Thyroid gland (tissue), 4 donors: Measurements from ENCODE around the gene SULF2. TPM values are rescaled to one million over a fixed set of nuclear protein-coding genes. Genes with fewer than 3 reads are reported as not detected.

ENCODE experiments used
- DNase-seq, 2 donors: peaks; one replicate each; pipeline ENCODE4 v3.0.0-alpha.2; 2019
- H3K27ac ChIP-seq, 3 donors: fragments of 200-600 bp; sonication (generic); 1 replicate in 2 of 3; 2 replicates in 1 of 3; pipeline ENCODE4 v1.5.1; 2016 to 2019; ENCODE audit warnings: mild to moderate bottlenecking in 1 of 3, moderate library complexity in 1 of 3
- H3K27me3 ChIP-seq: fragments of 200-600 bp; sonication (generic); one replicate; pipeline ENCODE4 v1.5.1; 2019
- H3K36me3 ChIP-seq, 2 donors: fragments of 200-600 bp; sonication (generic); one replicate each; pipeline ENCODE4 v1.5.1; 2016 to 2019
- H3K4me1 ChIP-seq, 2 donors: fragments of 200-600 bp; sonication (generic); one replicate each; pipeline ENCODE4 v1.5.1; 2017 to 2019
- H3K4me3 ChIP-seq, 3 donors: fragments of 200-600 bp; sonication (generic); replicated peaks in 1 of 3; 1 replicate in 2 of 3; 2 replicates in 1 of 3; pipeline ENCODE4 v1.5.1; 2016; ENCODE audit warnings: mild to moderate bottlenecking in 1 of 3
- H3K9me3 ChIP-seq: fragments of 200-600 bp; sonication (generic); one replicate; pipeline ENCODE4 v1.5.1; 2017
- CTCF ChIP-seq, 6 experiments: fragments of 200-600 bp in 3 of 6; fragments of 450-650 bp in 3 of 6; sonication (generic) in 3 of 6; IDR thresholded peaks; one replicate each; pipeline ENCODE4 v1.5.1; 2016 to 2019; ENCODE audit warnings: antibody characterized with exemption in 6 of 6, mild to moderate bottlenecking in 2 of 6, inconsistent platforms in 1 of 6, moderate library complexity in 1 of 6
- POLR2A ChIP-seq, 2 donors: fragments of 450-650 bp; IDR thresholded peaks; one replicate each; pipeline ENCODE4 v1.6.1; 2017; ENCODE audit warnings: antibody characterized with exemption in 2 of 2, mild to moderate bottlenecking in 2 of 2, moderate library complexity in 1 of 2
- WGBS, 2 donors: methylation state at CpG; one replicate each; pipeline ENCODE4 v1.1.5; 2017; 5-methylcytosine and 5-hydroxymethylcytosine counted together
- intact Hi-C: fragments of 100-400 bp; cut with DNase I; formaldehyde crosslinking; loops from one replicate; pipeline ENCODE4 v1.15.1; 2023
- total RNA-seq, 4 donors: library from RNA; depleted of rRNA; stranded (reverse); fragments of >200 nt; gene quantifications; one replicate each; pipeline ENCODE4 v1.2.3, GENCODE V29; 2016

SULF2 gene
- total RNA-seq, 4 donors from 2014 or later = 39.4 to 90.6 (median 55.4) TPM

GRCh38 chr20:47674686-47675085 lies 110.6 kb downstream of the SULF2 start:
- no peak for DNase-seq
- TF ChIP-seq CTCF (IDR thresholded peaks at IDR 0.05) (no peak), POLR2A (IDR thresholded peaks at IDR 0.05) (no peak)
- no peaks in the 10 kb centered on the region for H3K36me3 ChIP-seq
- no peaks in the 10 kb centered on the region for H3K4me1 ChIP-seq
- intact Hi-C loops = no loop called here
- H3K9me3 ChIP-seq = no peaks in the 10 kb centered on the region
- WGBS, 2 donors = 47 to 100% methylated on average over 3 of the region's 14 CpGs
- no peak overlapping the region for H3K27ac ChIP-seq
- H3K4me3 ChIP-seq = no peak overlapping the region
- no peaks in the 10 kb centered on the region for H3K27me3 ChIP-seq

- no peaks in the 10 kb centered on the region for H3K36me3 ChIP-seq
- no peak overlapping the region for H3K27ac ChIP-seq
- no peak overlapping the region for H3K4me3 ChIP-seq
- intact Hi-C loops = no loop called here
- H3K4me1 ChIP-seq = no peaks in the 10 kb centered on the region
- TF ChIP-seq CTCF (IDR thresholded peaks at IDR 0.05) = no peak
- no peak for TF ChIP-seq POLR2A (IDR thresholded peaks at IDR 0.05)
- no peaks in the 10 kb centered on the region for H3K27me3 ChIP-seq
- H3K9me3 ChIP-seq = no peaks in the 10 kb centered on the region
- WGBS, 2 donors = 96 to 99% methylated on average over 12 to 15 of the region's 15 CpGs
- no peak for DNase-seq
Observed at GRCh38 chr20:47674145-47674544, 111.1 kb downstream of the SULF2 start.

GRCh38 chr20:47673671-47673955 lies 111.7 kb downstream of the SULF2 start:
- intact Hi-C loops = no loop called here
- Histone ChIP-seq H3K36me3 (no peaks in the 10 kb centered on the region), H3K27me3 (no peaks in the 10 kb centered on the region), H3K4me1 (no peaks in the 10 kb centered on the region), H3K4me3 (no peak overlapping the region), H3K9me3 (no peaks in the 10 kb centered on the region), H3K27ac (no peak overlapping the region)
- TF ChIP-seq POLR2A (IDR thresholded peaks at IDR 0.05) (no peak), CTCF (IDR thresholded peaks at IDR 0.05) (no peak)
- 79 to 100% methylated on average over 5 to 6 of the region's 6 CpGs for WGBS, 2 donors
- DNase-seq = no peak

- intact Hi-C loops = no loop called here
- no peaks in the 10 kb centered on the region for H3K27me3 ChIP-seq
Observed at GRCh38 chr20:47672886-47673670, 112.2 kb downstream of the SULF2 start.

More at GRCh38 chr20:47672886-47673670, 112.2 kb downstream of the SULF2 start:
- TF ChIP-seq CTCF (IDR thresholded peaks at IDR 0.05) (no peak), POLR2A (IDR thresholded peaks at IDR 0.05) (no peak)
- Histone ChIP-seq H3K9me3 (no peaks in the 10 kb centered on the region), H3K4me1 (no peaks in the 10 kb centered on the region), H3K4me3 (no peak overlapping the region), H3K27ac (no peak overlapping the region), H3K36me3 (no peaks in the 10 kb centered on the region)
- WGBS, 2 donors = 88 to 94% methylated on average over 16 of the region's 16 CpGs
- no peak for DNase-seq
